Hematopoietic multipotent progenitor cell treated with erythropoietin and hydrocortisone succinate and interleukin-3 and kit ligand, for 15 days (in vitro differentiated cells): ENCODE data around the gene CPNE1.
"Not testable (repeated sequence)": the region's sequence is repeated elsewhere in the genome, so short reads cannot be mapped to it uniquely, and the experiment has no call there.

Experiments used
- DNase-seq: peaks from one replicate; pipeline ENCODE4 v3.0.0-alpha.2; 2015; ENCODE audit warnings: low spot score

Gene CPNE1

GRCh38 chr20:35698298-35699126, 33.8 kb upstream of the CPNE1 start:
- DNase-seq = peak; percentile 40

- no peak for DNase-seq
Observed at GRCh38 chr20:35697696-35698297, 33.1 kb upstream of the CPNE1 start.

- no peak for DNase-seq
Observed at GRCh38 chr20:35695978-35696377, 31.3 kb upstream of the CPNE1 start.

GRCh38 chr20:35695245-35695749, 30.6 kb upstream of the CPNE1 start:
- DNase-seq = no peak

GRCh38 chr20:35690265-35690664, 25.6 kb upstream of the CPNE1 start:
- no peak for DNase-seq

- not testable (repeated sequence) for DNase-seq
Observed at GRCh38 chr20:35686872-35687271, 22.2 kb upstream of the CPNE1 start.

GRCh38 chr20:35685368-35685767, 20.7 kb upstream of the CPNE1 start:
- DNase-seq = not testable (repeated sequence)

GRCh38 chr20:35681960-35682359, 17.3 kb upstream of the CPNE1 start:
- no peak for DNase-seq

- DNase-seq = no peak
Observed at GRCh38 chr20:35680452-35681183, 15.9 kb upstream of the CPNE1 start.

GRCh38 chr20:35674921-35675320, 10.2 kb upstream of the CPNE1 start:
- no peak for DNase-seq

GRCh38 chr20:35673884-35674283, 9.2 kb upstream of the CPNE1 start:
- DNase-seq = no peak

GRCh38 chr20:35669681-35670080, 5.0 kb upstream of the CPNE1 start:
- no peak for DNase-seq

- DNase-seq = no peak
Observed at GRCh38 chr20:35669221-35669620, 4.5 kb upstream of the CPNE1 start.

GRCh38 chr20:35665949-35666288, 1.2 kb upstream of the CPNE1 start:
- DNase-seq = no peak

GRCh38 chr20:35663516-35664465, 909 bp downstream of the CPNE1 start:
- peak; percentile 49 for DNase-seq

GRCh38 chr20:35662551-35662950, 2.1 kb downstream of the CPNE1 start:
- DNase-seq = no peak

- no peak for DNase-seq
Observed at GRCh38 chr20:35661908-35662307, 2.8 kb downstream of the CPNE1 start.

- no peak for DNase-seq
Observed at GRCh38 chr20:35661053-35661452, 3.6 kb downstream of the CPNE1 start.

GRCh38 chr20:35660122-35660937, 4.4 kb downstream of the CPNE1 start:
- no peak for DNase-seq

GRCh38 chr20:35657271-35657670, 7.4 kb downstream of the CPNE1 start:
- DNase-seq = no peak

GRCh38 chr20:35654415-35654814, 10.3 kb downstream of the CPNE1 start:
- DNase-seq = no peak
